GM12878 (cell line): ENCODE data around the gene LRRC26. TPM values are rescaled to one million over a fixed set of nuclear protein-coding genes. Genes with fewer than 3 reads are reported as not detected.
A peak's percentile ranks its signal among the peaks of the same experiment; 100 is the strongest.

Source experiments
- CREM ChIP-seq: IDR thresholded peaks from 2 replicates; pipeline ENCODE4 v1.6.1; 2014; ENCODE audit warnings: antibody characterized with exemption, low read depth
- HCFC1 ChIP-seq: fragments of 150-350 bp; IDR thresholded peaks from 2 replicates; pipeline ENCODE4 v1.6.1; 2014; ENCODE audit warnings: low read length
- HDAC2 ChIP-seq: fragments of 200-600 bp; sonication (generic); IDR thresholded peaks from 2 replicates; pipeline ENCODE4 v1.6.1; 2017
- IRF4 ChIP-seq: IDR thresholded peaks from 2 replicates; pipeline ENCODE4 v1.6.1; 2011; ENCODE audit warnings: low read depth, low read length
- KDM1A ChIP-seq: fragments of 200-600 bp; sonication (generic); IDR thresholded peaks from 2 replicates; pipeline ENCODE4 v1.6.1; 2016; ENCODE audit warnings: borderline replicate concordance
- LARP7 ChIP-seq: fragments of 450-650 bp; IDR thresholded peaks from 2 replicates; pipeline ENCODE4 v1.6.1; 2017; ENCODE audit warnings: mild to moderate bottlenecking
- NR2C1 ChIP-seq: fragments of 450-650 bp; IDR thresholded peaks from 2 replicates; pipeline ENCODE4 v1.6.1; 2017; ENCODE audit warnings: antibody characterized with exemption, mild to moderate bottlenecking, moderate library complexity
- SRF ChIP-seq, 2 experiments: IDR thresholded peaks; 2 replicates each; pipeline ENCODE4 v1.6.1; 2011; ENCODE audit warnings: low read depth in 2 of 2, low read length in 2 of 2, mild to moderate bottlenecking in 1 of 2, moderate library complexity in 1 of 2
- STAT1 ChIP-seq: fragments of 450-650 bp; conservative IDR thresholded peaks from 2 replicates; pipeline ENCODE4 v1.6.1; 2014; ENCODE audit warnings: antibody characterized with exemption, mild to moderate bottlenecking
- SUPT20H ChIP-seq: IDR thresholded peaks from 2 replicates; pipeline ENCODE4 v1.6.1; 2011; ENCODE audit warnings: low read depth, mild to moderate bottlenecking, low read length, moderate library complexity, borderline replicate concordance; ENCODE audit not compliant: control insufficient read depth
- ZNF24 ChIP-seq: fragments of 450-650 bp; IDR thresholded peaks from 2 replicates; pipeline ENCODE4 v1.6.1; 2017; ENCODE audit warnings: antibody characterized with exemption, mild to moderate bottlenecking
- ZNF384 ChIP-seq: IDR thresholded peaks from 2 replicates; pipeline ENCODE4 v1.6.1; 2012; ENCODE audit warnings: low read depth, mild to moderate bottlenecking, low read length, improper control_type of control experiment, borderline replicate concordance
- ZSCAN29 ChIP-seq: fragments of 450-650 bp; IDR thresholded peaks from 2 replicates; pipeline ENCODE4 v1.6.1; 2017; ENCODE audit warnings: mild to moderate bottlenecking, moderate library complexity
- polyA plus RNA-seq, 11 experiments: library from polyadenylated mRNA; depleted of rRNA in 4 of 11; unstranded in 6 of 11; stranded (reverse) in 5 of 11; fragments of >200 nt; fragmentation: Nextera tagmentation in 4 of 11; fragmentation: Illumina TruSeq in 1 of 11; extraction: Ambion mirVana in 4 of 11; extraction: Trizol in 1 of 11; gene quantifications; 1 replicate in 1 of 11; 2 replicates in 10 of 11; pipeline versions ENCODE4 v1.2.1 to v1.2.3, GENCODE V29; 2011 to 2016; ENCODE audit warnings: inconsistent platforms in 2 of 11, missing spikeins in 2 of 11, low read depth in 1 of 11
- total RNA-seq, 4 experiments: library from RNA; depleted of rRNA in 3 of 4; stranded (reverse); fragments of >200 nt in 3 of 4; fragmentation: Illumina TruSeq in 1 of 4; extraction: Trizol in 1 of 4; gene quantifications; 2 replicates each; pipeline versions ENCODE4 v1.2.1 to v1.2.3, GENCODE V29; 2013 to 2021
- TF ChIP-seq, protein P1 (sequence below): fragments of 450-650 bp; IDR thresholded peaks from 2 replicates; pipeline ENCODE4 v1.6.1; 2017; ENCODE audit warnings: borderline replicate concordance
- TF ChIP-seq, protein P2 (sequence below): fragments of 150-350 bp; IDR thresholded peaks from 2 replicates; pipeline ENCODE4 v1.6.1; 2016; ENCODE audit warnings: low read depth, low read length
- TF ChIP-seq, protein P3 (sequence below): fragments of 450-650 bp; formaldehyde crosslinking; IDR thresholded peaks from 2 replicates; pipeline ENCODE4 v1.5.0; 2022; ENCODE audit warnings: mild to moderate bottlenecking, missing genetic modification characterization
- TF ChIP-seq, protein P4 (sequence below): fragments of 450-650 bp; conservative IDR thresholded peaks from 2 replicates; pipeline ENCODE4 v1.6.1; 2017; ENCODE audit warnings: mild to moderate bottlenecking, moderate library complexity
- TF ChIP-seq, protein P5 (sequence below): IDR thresholded peaks from 2 replicates; pipeline ENCODE4 v1.6.1; 2012; ENCODE audit warnings: low read depth, low read length, improper control_type of control experiment

The LRRC26 gene
- total and polyA plus RNA-seq, 10 of the 15 experiments (the other 5 are each of a cell fraction or from before 2014, with no cell fraction given): 0.29 to 0.91 (median 0.64) TPM; not detected in 5

DNA sequence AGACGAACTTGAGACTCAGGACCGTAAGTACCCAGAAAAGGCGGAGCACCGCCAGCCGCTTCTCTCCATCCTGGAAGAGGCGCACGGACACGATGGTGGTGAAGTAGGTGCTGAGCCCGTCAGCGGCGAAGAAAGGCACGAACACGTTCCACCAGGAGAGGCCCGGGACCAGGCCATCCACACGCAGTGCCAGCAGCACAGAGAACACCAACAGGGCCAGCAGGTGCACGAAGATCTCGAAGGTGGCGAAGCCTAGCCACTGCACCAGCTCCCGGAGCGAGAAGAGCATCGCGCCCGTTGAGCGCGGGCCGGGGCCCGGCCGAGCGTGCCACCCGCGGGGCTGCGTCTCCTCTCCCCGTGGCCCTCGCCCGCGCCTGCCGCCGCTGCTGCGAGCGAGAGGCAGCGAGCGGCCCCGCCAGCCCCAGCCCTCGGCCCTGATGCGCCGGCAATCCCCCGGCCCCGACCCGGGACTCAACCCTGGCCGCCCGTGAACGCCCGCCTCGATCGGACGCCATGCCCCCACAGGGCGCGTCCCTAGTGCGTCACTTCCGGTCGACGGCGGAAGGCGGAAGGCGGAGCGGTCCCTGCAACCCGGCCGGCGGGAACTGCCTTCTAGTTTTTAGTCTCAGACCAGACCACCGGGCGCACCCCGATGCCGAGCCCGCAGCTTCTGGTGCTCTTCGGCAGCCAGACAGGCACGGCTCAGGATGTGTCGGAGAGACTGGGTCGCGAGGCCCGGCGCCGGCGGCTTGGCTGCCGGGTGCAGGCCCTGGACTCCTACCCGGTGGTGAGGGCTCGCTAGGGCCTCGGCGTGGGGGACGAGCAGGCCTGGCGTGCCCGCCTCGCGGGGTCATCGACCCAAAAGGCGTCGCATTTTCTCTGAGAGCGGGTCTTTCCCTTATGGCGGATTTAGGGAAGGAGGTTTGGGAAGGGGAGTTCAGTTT is 35.5 kb upstream of the LRRC26 start, which contains the start of the genes NDOR1 and TMEM203 (continued):
- TF ChIP-seq, protein P1, sequence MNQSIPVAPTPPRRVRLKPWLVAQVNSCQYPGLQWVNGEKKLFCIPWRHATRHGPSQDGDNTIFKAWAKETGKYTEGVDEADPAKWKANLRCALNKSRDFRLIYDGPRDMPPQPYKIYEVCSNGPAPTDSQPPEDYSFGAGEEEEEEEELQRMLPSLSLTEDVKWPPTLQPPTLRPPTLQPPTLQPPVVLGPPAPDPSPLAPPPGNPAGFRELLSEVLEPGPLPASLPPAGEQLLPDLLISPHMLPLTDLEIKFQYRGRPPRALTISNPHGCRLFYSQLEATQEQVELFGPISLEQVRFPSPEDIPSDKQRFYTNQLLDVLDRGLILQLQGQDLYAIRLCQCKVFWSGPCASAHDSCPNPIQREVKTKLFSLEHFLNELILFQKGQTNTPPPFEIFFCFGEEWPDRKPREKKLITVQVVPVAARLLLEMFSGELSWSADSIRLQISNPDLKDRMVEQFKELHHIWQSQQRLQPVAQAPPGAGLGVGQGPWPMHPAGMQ: no peak
- TF ChIP-seq ZSCAN29 (peak; percentile 60; the same call in 1 of the 2 replicates), HDAC2 (no peak), SRF (IDR thresholded peaks at IDR 0.05; ENCODE audit: low read depth in 2 of 2, low read length in 2 of 2) (peak; percentile 57 to 93), SUPT20H (no peak), HCFC1 (peak; percentile 82), CREM (peak; percentile 99), IRF4 (no peak), ZNF384 (no peak), STAT1 (peak; percentile 35; the same call in 1 of the 2 replicates), ZNF24 (no peak; the same call in 1 of the 2 replicates), NR2C1 (peak; percentile 58), KDM1A (no peak), LARP7 (peak; percentile 96)
- TF ChIP-seq, protein P2, sequence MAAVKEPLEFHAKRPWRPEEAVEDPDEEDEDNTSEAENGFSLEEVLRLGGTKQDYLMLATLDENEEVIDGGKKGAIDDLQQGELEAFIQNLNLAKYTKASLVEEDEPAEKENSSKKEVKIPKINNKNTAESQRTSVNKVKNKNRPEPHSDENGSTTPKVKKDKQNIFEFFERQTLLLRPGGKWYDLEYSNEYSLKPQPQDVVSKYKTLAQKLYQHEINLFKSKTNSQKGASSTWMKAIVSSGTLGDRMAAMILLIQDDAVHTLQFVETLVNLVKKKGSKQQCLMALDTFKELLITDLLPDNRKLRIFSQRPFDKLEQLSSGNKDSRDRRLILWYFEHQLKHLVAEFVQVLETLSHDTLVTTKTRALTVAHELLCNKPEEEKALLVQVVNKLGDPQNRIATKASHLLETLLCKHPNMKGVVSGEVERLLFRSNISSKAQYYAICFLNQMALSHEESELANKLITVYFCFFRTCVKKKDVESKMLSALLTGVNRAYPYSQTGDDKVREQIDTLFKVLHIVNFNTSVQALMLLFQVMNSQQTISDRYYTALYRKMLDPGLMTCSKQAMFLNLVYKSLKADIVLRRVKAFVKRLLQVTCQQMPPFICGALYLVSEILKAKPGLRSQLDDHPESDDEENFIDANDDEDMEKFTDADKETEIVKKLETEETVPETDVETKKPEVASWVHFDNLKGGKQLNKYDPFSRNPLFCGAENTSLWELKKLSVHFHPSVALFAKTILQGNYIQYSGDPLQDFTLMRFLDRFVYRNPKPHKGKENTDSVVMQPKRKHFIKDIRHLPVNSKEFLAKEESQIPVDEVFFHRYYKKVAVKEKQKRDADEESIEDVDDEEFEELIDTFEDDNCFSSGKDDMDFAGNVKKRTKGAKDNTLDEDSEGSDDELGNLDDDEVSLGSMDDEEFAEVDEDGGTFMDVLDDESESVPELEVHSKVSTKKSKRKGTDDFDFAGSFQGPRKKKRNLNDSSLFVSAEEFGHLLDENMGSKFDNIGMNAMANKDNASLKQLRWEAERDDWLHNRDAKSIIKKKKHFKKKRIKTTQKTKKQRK: peak; percentile 39; the same call in 1 of the 2 replicates
- TF ChIP-seq, protein P3, sequence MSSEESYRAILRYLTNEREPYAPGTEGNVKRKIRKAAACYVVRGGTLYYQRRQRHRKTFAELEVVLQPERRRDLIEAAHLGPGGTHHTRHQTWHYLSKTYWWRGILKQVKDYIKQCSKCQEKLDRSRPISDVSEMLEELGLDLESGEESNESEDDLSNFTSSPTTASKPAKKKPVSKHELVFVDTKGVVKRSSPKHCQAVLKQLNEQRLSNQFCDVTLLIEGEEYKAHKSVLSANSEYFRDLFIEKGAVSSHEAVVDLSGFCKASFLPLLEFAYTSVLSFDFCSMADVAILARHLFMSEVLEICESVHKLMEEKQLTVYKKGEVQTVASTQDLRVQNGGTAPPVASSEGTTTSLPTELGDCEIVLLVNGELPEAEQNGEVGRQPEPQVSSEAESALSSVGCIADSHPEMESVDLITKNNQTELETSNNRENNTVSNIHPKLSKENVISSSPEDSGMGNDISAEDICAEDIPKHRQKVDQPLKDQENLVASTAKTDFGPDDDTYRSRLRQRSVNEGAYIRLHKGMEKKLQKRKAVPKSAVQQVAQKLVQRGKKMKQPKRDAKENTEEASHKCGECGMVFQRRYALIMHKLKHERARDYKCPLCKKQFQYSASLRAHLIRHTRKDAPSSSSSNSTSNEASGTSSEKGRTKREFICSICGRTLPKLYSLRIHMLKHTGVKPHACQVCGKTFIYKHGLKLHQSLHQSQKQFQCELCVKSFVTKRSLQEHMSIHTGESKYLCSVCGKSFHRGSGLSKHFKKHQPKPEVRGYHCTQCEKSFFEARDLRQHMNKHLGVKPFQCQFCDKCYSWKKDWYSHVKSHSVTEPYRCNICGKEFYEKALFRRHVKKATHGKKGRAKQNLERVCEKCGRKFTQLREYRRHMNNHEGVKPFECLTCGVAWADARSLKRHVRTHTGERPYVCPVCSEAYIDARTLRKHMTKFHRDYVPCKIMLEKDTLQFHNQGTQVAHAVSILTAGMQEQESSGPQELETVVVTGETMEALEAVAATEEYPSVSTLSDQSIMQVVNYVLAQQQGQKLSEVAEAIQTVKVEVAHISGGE (CRISPR knock-in tag): peak; percentile 57; the same call in 1 of the 2 replicates
- TF ChIP-seq, protein P4, sequence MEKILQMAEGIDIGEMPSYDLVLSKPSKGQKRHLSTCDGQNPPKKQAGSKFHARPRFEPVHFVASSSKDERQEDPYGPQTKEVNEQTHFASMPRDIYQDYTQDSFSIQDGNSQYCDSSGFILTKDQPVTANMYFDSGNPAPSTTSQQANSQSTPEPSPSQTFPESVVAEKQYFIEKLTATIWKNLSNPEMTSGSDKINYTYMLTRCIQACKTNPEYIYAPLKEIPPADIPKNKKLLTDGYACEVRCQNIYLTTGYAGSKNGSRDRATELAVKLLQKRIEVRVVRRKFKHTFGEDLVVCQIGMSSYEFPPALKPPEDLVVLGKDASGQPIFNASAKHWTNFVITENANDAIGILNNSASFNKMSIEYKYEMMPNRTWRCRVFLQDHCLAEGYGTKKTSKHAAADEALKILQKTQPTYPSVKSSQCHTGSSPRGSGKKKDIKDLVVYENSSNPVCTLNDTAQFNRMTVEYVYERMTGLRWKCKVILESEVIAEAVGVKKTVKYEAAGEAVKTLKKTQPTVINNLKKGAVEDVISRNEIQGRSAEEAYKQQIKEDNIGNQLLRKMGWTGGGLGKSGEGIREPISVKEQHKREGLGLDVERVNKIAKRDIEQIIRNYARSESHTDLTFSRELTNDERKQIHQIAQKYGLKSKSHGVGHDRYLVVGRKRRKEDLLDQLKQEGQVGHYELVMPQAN: peak; percentile 96
- TF ChIP-seq, protein P5, sequence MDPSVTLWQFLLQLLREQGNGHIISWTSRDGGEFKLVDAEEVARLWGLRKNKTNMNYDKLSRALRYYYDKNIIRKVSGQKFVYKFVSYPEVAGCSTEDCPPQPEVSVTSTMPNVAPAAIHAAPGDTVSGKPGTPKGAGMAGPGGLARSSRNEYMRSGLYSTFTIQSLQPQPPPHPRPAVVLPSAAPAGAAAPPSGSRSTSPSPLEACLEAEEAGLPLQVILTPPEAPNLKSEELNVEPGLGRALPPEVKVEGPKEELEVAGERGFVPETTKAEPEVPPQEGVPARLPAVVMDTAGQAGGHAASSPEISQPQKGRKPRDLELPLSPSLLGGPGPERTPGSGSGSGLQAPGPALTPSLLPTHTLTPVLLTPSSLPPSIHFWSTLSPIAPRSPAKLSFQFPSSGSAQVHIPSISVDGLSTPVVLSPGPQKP: peak; percentile 94
